Measurements from ENCODE around the gene BEST4. TPM values are rescaled to one million over a fixed set of nuclear protein-coding genes. Genes with fewer than 3 reads are reported as not detected.
A peak's percentile ranks its signal among the peaks of the same experiment; 100 is the strongest.
"Not testable (repeated sequence)": the region's sequence is repeated elsewhere in the genome, so short reads cannot be mapped to it uniquely, and the experiment has no call there.

The BEST4 gene
- total and polyA plus RNA-seq, 4 donors: 0.30 to 1.8 (median 0.73) TPM

DNA sequence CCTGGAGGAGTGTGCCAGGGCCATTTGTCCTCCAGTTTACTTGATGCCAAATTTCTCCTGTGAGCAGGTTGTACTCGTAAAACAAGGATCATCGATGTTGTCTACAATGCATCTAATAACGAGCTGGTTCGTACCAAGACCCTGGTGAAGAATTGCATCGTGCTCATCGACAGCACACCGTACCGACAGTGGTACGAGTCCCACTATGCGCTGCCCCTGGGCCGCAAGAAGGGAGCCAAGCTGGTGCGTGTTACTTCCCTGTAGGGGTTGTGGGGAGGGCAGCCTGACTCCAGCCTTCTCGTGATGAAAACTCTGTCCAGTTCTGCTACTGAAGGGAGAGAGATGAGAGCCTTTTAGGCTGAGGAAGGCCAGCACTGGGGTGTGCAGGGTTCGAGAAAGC, 10.4 kb downstream of the BEST4 start:
- Histone ChIP-seq H3K4me1 (ENCODE audit: control insufficient read depth in 1 of 2, insufficient read depth in 2 of 2, low read length in 2 of 2) (no peaks in the 10 kb centered on the region), H3K9me3 (ENCODE audit: control insufficient read depth, low read length) (no peaks in the 10 kb centered on the region), H3K36me3 (ENCODE audit: control insufficient read depth in 1 of 2, insufficient read depth in 2 of 2, low read length in 1 of 2) (peaks cover 0 to 7% of the 10 kb centered on the region in 2 donors), H3K27me3 (ENCODE audit: control insufficient read depth in 1 of 2, insufficient read depth in 2 of 2, low read length in 1 of 2) (no peaks in the 10 kb centered on the region), H3K27ac (ENCODE audit: low read depth in 1 of 2, low read length in 2 of 2) (no peak overlapping the region), H3K4me3 (ENCODE audit: low read length in 2 of 2) (no peak overlapping the region)
- intact Hi-C loops (cut with DNase I): loop anchor here in 1 of 2 donors (5.0 kb wide), 1 partner anchor 40 kb away; the partner anchor contains the start of gene KIF2C
- DNase-seq (peak in 1 of 2 donors; percentile 58), ATAC-seq (ENCODE audit: low FRiP score) (no peak)
- WGBS, 2 donors: 82% methylated on average over 14 of the region's 14 CpGs

GRCh38 chr1:44776730-44777068, 11.3 kb downstream of the BEST4 start:
- DNase-seq (no peak), ATAC-seq (ENCODE audit: low FRiP score) (no peak)
- Histone ChIP-seq H3K36me3 (ENCODE audit: control insufficient read depth in 1 of 2, insufficient read depth in 2 of 2, low read length in 1 of 2) (peaks cover 0 to 7% of the 10 kb centered on the region in 2 donors), H3K27me3 (ENCODE audit: control insufficient read depth in 1 of 2, insufficient read depth in 2 of 2, low read length in 1 of 2) (no peaks in the 10 kb centered on the region), H3K9me3 (ENCODE audit: control insufficient read depth, low read length) (no peaks in the 10 kb centered on the region), H3K4me3 (ENCODE audit: low read length in 2 of 2) (peak overlapping the region in 1 of 2 donors; percentile 66), H3K27ac (ENCODE audit: low read depth in 1 of 2, low read length in 2 of 2) (no peak overlapping the region), H3K4me1 (ENCODE audit: control insufficient read depth in 1 of 2, insufficient read depth in 2 of 2, low read length in 2 of 2) (no peaks in the 10 kb centered on the region)
- WGBS, 2 donors: 61 to 65% methylated on average over 12 of the region's 12 CpGs
- intact Hi-C loops (cut with DNase I): loop anchor here in 1 of 2 donors (5.0 kb wide), 1 partner anchor 39 kb away; the partner anchor contains the start of gene KIF2C

GRCh38 chr1:44775930-44776729, 11.8 kb downstream of the BEST4 start:
- peak; percentile 5 for ATAC-seq (ENCODE audit: low FRiP score)
- WGBS, 2 donors: 10 to 12% methylated on average over 36 of the region's 36 CpGs
- DNase-seq: peak in 1 of 2 donors; percentile 62
- no peaks in the 10 kb centered on the region for H3K9me3 ChIP-seq (ENCODE audit: control insufficient read depth, low read length)
- H3K27ac ChIP-seq (ENCODE audit: low read depth in 1 of 2, low read length in 2 of 2): peak overlapping the region; percentile 43 to 68
- no peaks in the 10 kb centered on the region for H3K27me3 ChIP-seq (ENCODE audit: control insufficient read depth in 1 of 2, insufficient read depth in 2 of 2, low read length in 1 of 2)
- intact Hi-C loops (cut with DNase I): loop anchor here (2.0 to 5.0 kb wide), 2 partner anchors 37 to 39 kb away; partner anchors contain the start of gene KIF2C (in 2 of the 2)
- H3K4me3 ChIP-seq (ENCODE audit: low read length in 2 of 2): peak overlapping the region; percentile 21 to 66
- H3K36me3 ChIP-seq (ENCODE audit: control insufficient read depth in 1 of 2, insufficient read depth in 2 of 2, low read length in 1 of 2): peaks cover 0 to 7% of the 10 kb centered on the region in 2 donors
- H3K4me1 ChIP-seq (ENCODE audit: control insufficient read depth in 1 of 2, insufficient read depth in 2 of 2, low read length in 2 of 2): no peaks in the 10 kb centered on the region

DNA sequence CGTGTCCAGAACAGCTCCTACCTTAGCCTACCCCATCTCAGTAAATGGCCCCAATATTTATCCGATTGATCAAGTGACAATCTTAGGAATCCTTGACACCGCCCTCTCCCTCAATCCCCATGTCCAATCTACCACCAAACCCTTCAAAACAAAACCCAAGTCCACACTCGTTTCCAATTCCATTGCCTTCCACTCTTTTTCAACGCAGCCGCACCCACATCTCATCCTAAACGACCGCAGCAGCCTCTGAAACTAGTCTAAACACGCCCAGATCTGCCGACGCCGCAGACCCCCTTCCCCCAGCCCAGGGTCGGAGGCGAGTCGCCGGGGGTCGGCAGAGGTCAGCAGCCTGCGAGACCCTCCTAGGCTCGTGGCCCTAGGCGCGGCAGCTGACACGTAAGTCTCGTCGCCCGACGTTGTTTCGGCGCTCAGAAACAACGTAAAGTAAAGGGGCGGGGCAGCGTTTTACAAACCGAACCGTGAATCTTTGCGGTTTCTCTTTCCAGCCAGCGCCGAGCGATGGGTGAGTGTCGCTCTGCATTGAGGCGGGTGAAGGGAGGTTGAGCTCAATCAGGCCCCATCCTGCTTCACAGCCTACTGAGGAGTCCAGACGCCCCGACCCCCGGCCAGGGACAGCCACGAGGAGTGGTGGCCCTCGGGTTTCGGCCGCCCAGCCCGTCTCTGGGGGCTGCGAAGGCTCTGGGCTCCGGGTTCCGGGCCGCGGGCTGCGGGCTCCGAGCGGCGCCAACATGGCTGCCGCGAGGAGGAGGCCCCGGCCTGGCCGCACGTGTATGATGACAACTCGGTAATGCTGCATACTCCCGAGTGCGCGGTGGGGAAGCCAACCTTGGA, 12.7 kb downstream of the BEST4 start, which contains the start of gene RPS8:
TSS of gene RPS8 (plus strand) at position 463 of the 852 bp plus-strand sequence. CDS start at position 520, 57 bp downstream.
- DNase-seq (peak; percentile 94 to 95), ATAC-seq (ENCODE audit: low FRiP score) (peak; percentile 96)
- Histone ChIP-seq H3K27me3 (ENCODE audit: control insufficient read depth in 1 of 2, insufficient read depth in 2 of 2, low read length in 1 of 2) (no peaks in the 10 kb centered on the region), H3K9me3 (ENCODE audit: control insufficient read depth, low read length) (no peaks in the 10 kb centered on the region), H3K36me3 (ENCODE audit: control insufficient read depth in 1 of 2, insufficient read depth in 2 of 2, low read length in 1 of 2) (peaks cover 0 to 7% of the 10 kb centered on the region in 2 donors), H3K4me1 (ENCODE audit: control insufficient read depth in 1 of 2, insufficient read depth in 2 of 2, low read length in 2 of 2) (no peaks in the 10 kb centered on the region), H3K27ac (ENCODE audit: low read depth in 1 of 2, low read length in 2 of 2) (peak within 1 kb of the TSS; percentile 43 to 91), H3K4me3 (ENCODE audit: low read length in 2 of 2) (peak within 1 kb of the TSS; percentile 38 to 66)
- intact Hi-C loops (cut with DNase I): loop anchor here (2.0 to 5.0 kb wide), 2 partner anchors 37 to 38 kb away; partner anchors contain the start of gene KIF2C (in 2 of the 2)
- 0 to 1% methylated on average over 65 of the region's 65 CpGs for WGBS, 2 donors

GRCh38 chr1:44766421-44766820, 21.5 kb downstream of the BEST4 start:
- intact Hi-C loops (cut with DNase I); DNase-seq; H3K9me3 ChIP-seq (ENCODE audit: control insufficient read depth, low read length); H3K4me1 ChIP-seq (ENCODE audit: control insufficient read depth in 1 of 2, insufficient read depth in 2 of 2, low read length in 2 of 2); H3K27ac ChIP-seq (ENCODE audit: low read depth in 1 of 2, low read length in 2 of 2); H3K27me3 ChIP-seq (ENCODE audit: control insufficient read depth in 1 of 2, insufficient read depth in 2 of 2, low read length in 1 of 2); H3K36me3 ChIP-seq (ENCODE audit: control insufficient read depth in 1 of 2, insufficient read depth in 2 of 2, low read length in 1 of 2); ATAC-seq (ENCODE audit: low FRiP score); H3K4me3 ChIP-seq (ENCODE audit: low read length in 2 of 2): not testable (repeated sequence)
- 94% methylated on average over 6 of the region's 6 CpGs for WGBS, 2 donors

- WGBS, 2 donors: 93 to 97% methylated on average over 3 of the region's 3 CpGs
- no peak for ATAC-seq (ENCODE audit: low FRiP score)
- no peak for DNase-seq
- no peaks in the 10 kb centered on the region for H3K4me1 ChIP-seq (ENCODE audit: control insufficient read depth in 1 of 2, insufficient read depth in 2 of 2, low read length in 2 of 2)
- intact Hi-C loops (cut with DNase I): no loop called here
- H3K9me3 ChIP-seq (ENCODE audit: control insufficient read depth, low read length): no peaks in the 10 kb centered on the region
- no peak overlapping the region for H3K4me3 ChIP-seq (ENCODE audit: low read length in 2 of 2)
- H3K27ac ChIP-seq (ENCODE audit: low read depth in 1 of 2, low read length in 2 of 2): no peak overlapping the region
- H3K27me3 ChIP-seq (ENCODE audit: control insufficient read depth in 1 of 2, insufficient read depth in 2 of 2, low read length in 1 of 2): no peaks in the 10 kb centered on the region
- H3K36me3 ChIP-seq (ENCODE audit: control insufficient read depth in 1 of 2, insufficient read depth in 2 of 2, low read length in 1 of 2): no peaks in the 10 kb centered on the region
Observed at GRCh38 chr1:44760876-44761275, 27.1 kb downstream of the BEST4 start.

DNA sequence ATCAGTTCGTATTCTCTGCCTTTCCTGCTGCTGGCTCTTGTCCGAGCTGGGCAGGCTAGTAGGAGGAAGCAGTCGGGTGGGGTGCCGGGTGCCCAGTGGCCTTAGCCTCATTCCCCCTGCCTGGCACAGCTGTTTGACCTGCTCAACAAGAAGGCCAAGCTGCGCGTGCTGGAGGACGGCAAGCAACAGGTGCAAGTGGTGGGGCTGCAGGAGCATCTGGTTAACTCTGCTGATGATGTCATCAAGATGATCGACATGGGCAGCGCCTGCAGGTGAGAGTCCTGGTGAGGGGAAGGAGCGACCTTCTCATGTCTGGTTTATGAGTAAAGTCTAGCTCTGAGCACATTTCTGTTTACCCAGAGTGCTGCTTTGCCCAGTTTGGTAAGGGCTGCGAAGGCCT, 28.9 kb downstream of the BEST4 start:
- DNase-seq (no peak), ATAC-seq (ENCODE audit: low FRiP score) (no peak)
- Histone ChIP-seq H3K4me1 (ENCODE audit: control insufficient read depth in 1 of 2, insufficient read depth in 2 of 2, low read length in 2 of 2) (no peaks in the 10 kb centered on the region), H3K36me3 (ENCODE audit: control insufficient read depth in 1 of 2, insufficient read depth in 2 of 2, low read length in 1 of 2) (no peaks in the 10 kb centered on the region), H3K4me3 (ENCODE audit: low read length in 2 of 2) (no peak overlapping the region), H3K27ac (ENCODE audit: low read depth in 1 of 2, low read length in 2 of 2) (no peak overlapping the region), H3K27me3 (ENCODE audit: control insufficient read depth in 1 of 2, insufficient read depth in 2 of 2, low read length in 1 of 2) (no peaks in the 10 kb centered on the region), H3K9me3 (ENCODE audit: control insufficient read depth, low read length) (no peaks in the 10 kb centered on the region)
- WGBS, 2 donors: 92 to 98% methylated on average over 11 of the region's 11 CpGs
- intact Hi-C loops (cut with DNase I): no loop called here

GRCh38 chr1:44757420-44757819, 30.6 kb downstream of the BEST4 start:
- Histone ChIP-seq H3K36me3 (ENCODE audit: control insufficient read depth in 1 of 2, insufficient read depth in 2 of 2, low read length in 1 of 2) (no peaks in the 10 kb centered on the region), H3K4me1 (ENCODE audit: control insufficient read depth in 1 of 2, insufficient read depth in 2 of 2, low read length in 2 of 2) (no peaks in the 10 kb centered on the region), H3K4me3 (ENCODE audit: low read length in 2 of 2) (no peak overlapping the region), H3K9me3 (ENCODE audit: control insufficient read depth, low read length) (no peaks in the 10 kb centered on the region), H3K27me3 (ENCODE audit: control insufficient read depth in 1 of 2, insufficient read depth in 2 of 2, low read length in 1 of 2) (no peaks in the 10 kb centered on the region), H3K27ac (ENCODE audit: low read depth in 1 of 2, low read length in 2 of 2) (no peak overlapping the region)
- intact Hi-C loops (cut with DNase I): no loop called here
- 94 to 95% methylated on average over 2 of the region's 2 CpGs for WGBS, 2 donors
- DNase-seq (no peak), ATAC-seq (ENCODE audit: low FRiP score) (no peak)
